Stimulated activated effector memory CD8-positive, alpha-beta T cell treated with anti-CD3 and anti-CD28 coated beads, Interleukin-12 subunit alpha, Interleukin-12 subunit beta, amount 100 ng/mL, for 72 hours (primary cell): ENCODE data around the gene NPC2.

Experiments used
- ATAC-seq: fragments of 150-1000 bp; cut with Tn5 transposase; 2 replicates; pipeline ENCODE4 v1.10.0; 2021
- DNase-seq, 2 donors: peaks; one replicate each; pipeline ENCODE4 v3.0.0; 2021 to 2022; ENCODE audit warnings: low spot score in 2 of 2
- H3K27ac Mint-ChIP-seq: one replicate; pipeline ENCODE4 v1.8.0; 2022; ENCODE audit warnings: mild to moderate bottlenecking, mixed read lengths
- H3K36me3 Mint-ChIP-seq: one replicate; pipeline ENCODE4 v1.8.0; 2022; ENCODE audit warnings: mild to moderate bottlenecking, mixed read lengths
- H3K4me1 Mint-ChIP-seq: one replicate; pipeline ENCODE4 v1.8.0; 2022; ENCODE audit warnings: mixed read lengths
- H3K4me3 Mint-ChIP-seq: one replicate; pipeline ENCODE4 v1.8.0; 2022; ENCODE audit warnings: mild to moderate bottlenecking, mixed read lengths
- H3K9me3 Mint-ChIP-seq: one replicate; pipeline ENCODE4 v1.8.0; 2022; ENCODE audit warnings: mixed read lengths

Gene NPC2

GRCh38 chr14:74441113-74441512 is 52.0 kb downstream of the NPC2 start:
- no peak overlapping the region for H3K4me3 Mint-ChIP-seq
- H3K27ac Mint-ChIP-seq, result no peak overlapping the region
- ATAC-seq (no peak), DNase-seq (no peak)
- H3K9me3 Mint-ChIP-seq, result no peaks in the 10 kb centered on the region
- no peaks in the 10 kb centered on the region for H3K4me1 Mint-ChIP-seq
- no peaks in the 10 kb centered on the region for H3K36me3 Mint-ChIP-seq

DNA sequence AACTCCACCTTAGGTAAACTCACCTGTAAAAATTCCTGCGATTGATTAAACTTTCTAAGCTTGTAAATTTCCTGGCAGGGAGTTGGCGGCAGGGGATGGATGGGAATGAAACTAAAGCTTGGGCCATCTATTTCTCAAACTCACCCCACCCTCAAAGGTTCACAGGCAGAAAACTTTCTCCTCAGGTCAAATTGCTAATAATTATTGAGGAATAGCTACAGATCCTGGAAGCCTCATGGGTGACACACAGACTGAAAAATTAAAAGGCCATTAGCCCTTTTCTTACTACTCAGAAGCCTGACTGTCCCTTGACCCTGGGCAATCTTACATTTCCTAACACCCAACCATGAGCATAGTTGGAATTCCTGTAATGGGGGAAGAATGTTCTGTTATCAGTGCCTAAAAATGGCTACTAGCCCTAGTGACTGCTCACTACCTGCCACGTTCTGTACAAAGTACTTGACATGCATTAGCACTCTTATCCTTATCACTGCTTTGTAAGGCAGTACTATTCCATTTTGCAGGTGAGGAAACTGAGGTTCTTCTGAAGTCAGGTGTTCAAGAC is 54.7 kb downstream of the NPC2 start:
- H3K4me3 Mint-ChIP-seq, result no peak overlapping the region
- no peaks in the 10 kb centered on the region for H3K9me3 Mint-ChIP-seq
- no peak for ATAC-seq
- H3K4me1 Mint-ChIP-seq, result no peaks in the 10 kb centered on the region
- no peaks in the 10 kb centered on the region for H3K36me3 Mint-ChIP-seq
- H3K27ac Mint-ChIP-seq, result no peak overlapping the region
- no peak for DNase-seq

DNA sequence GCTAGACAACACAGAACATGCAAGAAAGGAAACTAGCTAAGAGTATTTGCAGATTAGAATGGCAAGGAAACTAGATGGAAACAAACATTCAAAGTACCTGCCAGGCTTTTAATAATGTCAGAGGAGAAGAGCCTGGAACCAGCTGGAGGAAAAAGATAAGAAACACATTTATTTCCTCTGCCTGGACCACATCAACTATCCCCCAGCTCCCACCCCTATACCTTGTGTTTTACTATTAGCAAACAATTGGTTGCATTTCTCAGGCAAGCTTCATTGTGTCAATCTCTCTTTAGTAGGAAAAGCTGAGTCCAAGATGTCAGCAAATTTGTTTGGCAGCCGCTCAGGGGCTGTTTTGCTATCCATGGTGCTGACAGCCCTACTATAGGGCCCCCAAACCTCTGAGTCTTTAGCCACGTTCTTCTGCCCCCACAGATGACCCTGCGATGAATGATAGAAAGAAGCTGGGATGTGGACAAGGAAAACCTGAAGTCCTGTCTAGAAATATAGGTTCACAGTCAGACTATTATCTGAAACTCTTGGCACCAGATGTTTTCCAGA is 55.5 kb downstream of the NPC2 start:
- Mint-ChIP-seq H3K4me3 (no peak overlapping the region), H3K9me3 (no peaks in the 10 kb centered on the region), H3K4me1 (no peaks in the 10 kb centered on the region), H3K36me3 (no peaks in the 10 kb centered on the region), H3K27ac (no peak overlapping the region)
- no peak for ATAC-seq
- DNase-seq, result no peak

GRCh38 chr14:74434294-74434693 is 58.8 kb downstream of the NPC2 start:
- no peaks in the 10 kb centered on the region for H3K9me3 Mint-ChIP-seq
- ATAC-seq (no peak), DNase-seq (no peak)
- no peaks in the 10 kb centered on the region for H3K36me3 Mint-ChIP-seq
- H3K4me3 Mint-ChIP-seq, result no peak overlapping the region
- H3K27ac Mint-ChIP-seq, result no peak overlapping the region
- H3K4me1 Mint-ChIP-seq, result no peaks in the 10 kb centered on the region

- no peaks in the 10 kb centered on the region for H3K4me1 Mint-ChIP-seq
- no peak overlapping the region for H3K27ac Mint-ChIP-seq
- no peaks in the 10 kb centered on the region for H3K36me3 Mint-ChIP-seq
- H3K9me3 Mint-ChIP-seq, result no peaks in the 10 kb centered on the region
- ATAC-seq (no peak), DNase-seq (no peak)
- H3K4me3 Mint-ChIP-seq, result no peak overlapping the region
Observed at GRCh38 chr14:74429991-74430390, 63.1 kb downstream of the NPC2 start.
